Heart right ventricle (tissue), 16 donors: ENCODE results near the gene PRDM11. TPM values are rescaled to one million over a fixed set of nuclear protein-coding genes. Genes with fewer than 3 reads are reported as not detected.
A peak's percentile ranks its signal among the peaks of the same experiment; 100 is the strongest.

Source experiments
- ATAC-seq, 8 donors: fragments of 200-7000 bp; cut with Tn5 transposase; one replicate each; pipeline ENCODE4 v1.9.1; 2020; ENCODE audit warnings: mild to moderate bottlenecking in 8 of 8, moderate library complexity in 8 of 8, moderate number of reproducible peaks in 1 of 8
- DNase-seq, 2 donors: peaks; one replicate each; pipeline ENCODE4 v3.0.0-alpha.2; 2020
- H3K27ac ChIP-seq, 10 donors: fragments of 200-600 bp; sonication (generic) in 2 of 10; one replicate each; pipeline versions ENCODE4 v1.5.0 to v1.8.0; 2020 to 2022; ENCODE audit warnings: mild to moderate bottlenecking in 3 of 10
- H3K27me3 ChIP-seq, 7 donors: fragments of 200-600 bp; one replicate each; pipeline ENCODE4 v1.8.0; 2021 to 2022; ENCODE audit warnings: mild to moderate bottlenecking in 2 of 7
- H3K36me3 ChIP-seq, 9 donors: fragments of 200-600 bp; sonication (generic) in 1 of 9; one replicate each; pipeline versions ENCODE4 v1.5.0 to v1.8.0; 2020 to 2022; ENCODE audit warnings: mild to moderate bottlenecking in 2 of 9
- H3K4me1 ChIP-seq, 9 donors: fragments of 200-600 bp; sonication (generic) in 1 of 9; one replicate each; pipeline versions ENCODE4 v1.5.0 to v1.8.0; 2020 to 2022; ENCODE audit warnings: mild to moderate bottlenecking in 4 of 9
- H3K4me3 ChIP-seq, 10 donors: fragments of 200-600 bp; sonication (generic) in 2 of 10; one replicate each; pipeline versions ENCODE4 v1.5.0 to v1.8.0; 2020 to 2022; ENCODE audit warnings: mild to moderate bottlenecking in 7 of 10, moderate library complexity in 2 of 10
- H3K9me3 ChIP-seq, 11 donors: fragments of 200-600 bp in 10 of 11; sonication (generic) in 2 of 11; one replicate each; pipeline versions ENCODE4 v1.5.0 to v1.8.0; 2013 to 2022; ENCODE audit warnings: mild to moderate bottlenecking in 2 of 11, control low read depth in 1 of 11, moderate library complexity in 1 of 11
- CTCF ChIP-seq, 9 donors: fragments of 200-600 bp; sonication (generic) in 2 of 9; IDR thresholded peaks; one replicate each; pipeline versions ENCODE4 v1.5.0 to v1.8.0; 2021 to 2022; ENCODE audit warnings: antibody characterized with exemption in 9 of 9, mild to moderate bottlenecking in 5 of 9, moderate library complexity in 1 of 9
- WGBS, 2 donors: extraction: QIAGEN DNeasy Blood & Tissue Kit; methylation state at CpG; one replicate each; pipeline ENCODE4 v1.1.7; 2013; ENCODE audit warnings: inconsistent platforms in 1 of 2; 5-methylcytosine and 5-hydroxymethylcytosine counted together
- intact Hi-C, 10 donors: fragments of 100-400 bp; cut with DNase I; formaldehyde crosslinking; loops; one replicate each; pipeline versions ENCODE4 v1.11.1 to v1.14.2; 2022
- polyA plus RNA-seq, 2 donors: library from polyadenylated mRNA; stranded (reverse); fragments of 200-250 nt; gene quantifications; one replicate each; pipeline ENCODE4 v1.2.3, GENCODE V29; 2013
- total RNA-seq, 10 donors: library from RNA; stranded (reverse); fragmentation: NEBNext Ultra II Directional in 3 of 10; extraction: Animal tissue kit (Norgen Biotek cat#: 25700) in 3 of 10; gene quantifications; one replicate each; pipeline versions ENCODE4 v1.2.1 to v1.2.4, GENCODE V29; 2021 to 2023
- donor health status: Arrhythmogenic right ventricular cardiomyopathy.
- donor health status: ischemic (EF 13 %, LVEDD 7.1; RV severe dilation, severe dysfunction).
- donor health status: healthy with polysubstance abuse.
- donor health status: DM: no; HTN: yes; CAD: no.
- donor health status: DM: no; HTN: no; CAD: no.
- donor health status: ischemic (EF 25% LVEDD 6.9; RV normal size, moderate dysfunction).
- donor health status: ischemic (EF 25% LVEDD 5.7; RV mildly dilated, moderate dysfunction).
- donor health status: healthy.
- donor health status: DM: yes; HTN: yes; CAD: no.
- donor health status: Ischemic cardiomyopathy.
- donor health status: ischemic (EF 35%, LVEDD 5.7; RV mildly dilated, moderate dysfunction).
- donor health status: nonischemic (EF 11% LVEDD 7.7; RV severe dilation, severe dysfunction).
- donor health status: DM: yes; HTN: yes; CAD: no.
- donor health status: PGD.
- donor health status: ischemic (EF 29% LVEDD 5.4; RV normal size, mild dysfunction).
- donor health status: nonischemic (EF 23%, LVEDD 6.1; RV moderate dilation, normal function).

PRDM11 gene
- total and polyA plus RNA-seq, 12 donors, result 4.6 to 22.0 (median 14.8) TPM

DNA sequence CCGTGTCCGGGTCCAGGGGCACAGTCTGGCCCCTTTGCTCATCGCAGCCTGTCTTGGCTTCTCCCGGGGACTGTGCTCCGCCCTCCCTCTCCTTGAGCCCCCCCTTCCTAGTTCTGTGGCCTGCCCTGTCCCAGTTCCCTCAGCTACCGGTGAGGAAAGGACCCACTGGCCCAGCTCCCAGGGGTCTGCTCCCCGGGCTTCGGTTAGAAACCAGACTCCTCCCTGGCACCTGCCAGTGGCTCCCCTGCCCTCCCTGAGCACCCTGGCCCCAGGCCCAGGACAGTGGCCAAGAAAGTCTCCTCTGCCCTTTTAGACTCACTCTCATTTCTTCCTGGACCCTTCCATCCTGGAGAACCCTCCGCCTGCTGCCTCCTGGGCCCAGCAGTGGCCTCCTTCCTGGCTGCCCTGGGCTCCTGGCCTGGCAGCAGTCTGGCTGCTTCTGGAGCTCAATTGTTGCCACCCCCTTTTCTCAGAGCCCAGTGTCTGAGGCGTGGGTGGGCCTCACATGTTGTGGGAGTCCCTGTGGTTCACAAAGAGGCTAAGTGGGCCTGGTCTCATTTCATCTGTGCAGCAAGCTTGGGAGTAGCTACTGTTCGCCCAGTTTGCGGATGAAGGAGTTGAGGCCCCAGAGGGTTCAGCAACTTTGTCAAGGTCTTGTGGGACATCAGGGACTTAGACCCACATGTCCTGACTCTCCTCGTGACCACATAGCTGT, 12.6 kb downstream of the PRDM11 start:
- H3K4me1 ChIP-seq, result peaks cover 39 to 97% (median 72%) of the 10 kb centered on the region in 9 donors
- H3K27me3 ChIP-seq, result no peaks in the 10 kb centered on the region
- no peak for TF ChIP-seq CTCF (IDR thresholded peaks at IDR 0.05)
- H3K9me3 ChIP-seq, result no peaks in the 10 kb centered on the region
- intact Hi-C loops, result no loop called here
- peak in 4 of 8 donors; percentile 3 to 38 (median 26) for ATAC-seq
- WGBS, 2 donors, result 55 to 60% methylated on average over 13 of the region's 13 CpGs
- no peaks in the 10 kb centered on the region for H3K36me3 ChIP-seq
- H3K27ac ChIP-seq, result peak overlapping the region; percentile 15 to 80 (median 69)
- DNase-seq, result peak in 1 of 2 donors; percentile 73
- H3K4me3 ChIP-seq, result no peak overlapping the region

DNA sequence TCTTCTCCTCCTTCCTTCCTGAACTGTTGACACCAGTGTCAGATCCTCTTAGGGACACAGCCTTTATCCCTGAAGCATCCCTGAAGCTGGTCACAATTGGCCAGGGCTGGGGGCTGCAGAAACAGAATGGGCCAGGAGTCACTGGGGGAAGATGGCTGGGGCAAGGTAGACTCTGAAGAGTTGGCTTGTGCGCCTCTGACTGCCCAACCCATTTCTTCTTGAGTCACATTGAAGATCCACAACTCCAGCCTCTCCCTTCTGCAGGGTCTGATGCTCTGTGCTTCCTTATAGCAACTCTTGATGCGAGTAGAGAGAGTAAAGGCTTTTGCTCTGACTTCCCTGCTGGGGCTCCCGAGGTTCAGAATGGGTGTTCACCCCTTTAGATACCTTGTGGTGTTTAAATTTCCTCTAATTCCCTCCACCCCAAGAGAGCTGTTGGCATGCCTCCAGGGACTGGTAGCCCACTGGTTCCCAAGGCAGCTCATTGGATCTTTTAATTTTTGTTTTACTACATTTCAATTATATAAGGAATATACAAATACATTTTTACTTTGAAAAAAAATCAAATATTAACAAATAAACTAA, 13.4 kb downstream of the PRDM11 start:
- Histone ChIP-seq H3K36me3 (no peaks in the 10 kb centered on the region), H3K4me3 (no peak overlapping the region), H3K4me1 (peaks cover 40 to 97% (median 78%) of the 10 kb centered on the region in 9 donors), H3K27me3 (no peaks in the 10 kb centered on the region), H3K9me3 (no peaks in the 10 kb centered on the region), H3K27ac (peak overlapping the region in 4 of 10 donors; percentile 24 to 79 (median 66))
- ATAC-seq (no peak), DNase-seq (no peak)
- intact Hi-C loops, result no loop called here
- 74 to 91% methylated on average over 3 of the region's 3 CpGs for WGBS, 2 donors
- TF ChIP-seq CTCF (IDR thresholded peaks at IDR 0.05), result no peak

- 38 to 50% methylated on average over 23 of the region's 23 CpGs for WGBS, 2 donors
- intact Hi-C loops, result no loop called here
- Histone ChIP-seq H3K4me1 (peaks cover 33 to 96% (median 73%) of the 10 kb centered on the region in 9 donors), H3K36me3 (no peaks in the 10 kb centered on the region), H3K27me3 (no peaks in the 10 kb centered on the region), H3K9me3 (no peaks in the 10 kb centered on the region), H3K4me3 (no peak overlapping the region), H3K27ac (peak overlapping the region in 8 of 10 donors; percentile 12 to 76 (median 43))
- ATAC-seq (peak; percentile 32 to 59 (median 38)), DNase-seq (peak; percentile 43 to 60)
- no peak for TF ChIP-seq CTCF (IDR thresholded peaks at IDR 0.05)
These were observed 15.0 kb downstream of the PRDM11 start for GRCh38 chr11:45161252-45162063.

DNA sequence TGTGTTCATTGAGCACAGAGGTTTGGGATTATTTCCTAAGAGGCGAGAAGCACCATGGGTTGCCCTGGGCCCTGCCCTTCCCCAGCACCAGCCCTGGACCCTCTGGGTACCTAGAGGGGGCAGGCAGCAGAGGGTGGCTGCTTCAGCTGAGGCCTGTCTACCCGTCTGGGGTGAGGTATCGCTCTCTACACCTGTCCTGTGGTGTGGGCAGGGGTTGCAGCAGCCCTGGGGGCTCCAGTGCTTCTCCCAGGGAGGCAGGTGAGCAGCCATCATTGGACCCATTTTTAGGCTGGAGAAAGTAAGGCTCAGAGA, 15.6 kb downstream of the PRDM11 start:
- Histone ChIP-seq H3K27ac (peak overlapping the region in 8 of 10 donors; percentile 12 to 76 (median 43)), H3K9me3 (no peaks in the 10 kb centered on the region), H3K4me3 (no peak overlapping the region), H3K4me1 (peaks cover 33 to 91% (median 69%) of the 10 kb centered on the region in 9 donors), H3K36me3 (no peaks in the 10 kb centered on the region), H3K27me3 (no peaks in the 10 kb centered on the region)
- WGBS, 2 donors, result 59 to 61% methylated on average over 3 of the region's 3 CpGs
- no peak for ATAC-seq
- TF ChIP-seq CTCF (IDR thresholded peaks at IDR 0.05), result no peak
- no peak for DNase-seq
- intact Hi-C loops, result no loop called here
